PC-3 (cell line): ENCODE data around the gene TNS3. TPM values are rescaled to one million over a fixed set of nuclear protein-coding genes. Genes with fewer than 3 reads are reported as not detected.
"Not testable (repeated sequence)": the region's sequence is repeated elsewhere in the genome, so short reads cannot be mapped to it uniquely, and the experiment has no call there.

Experiments used
- ATAC-seq: fragments of 200-7000 bp; cut with Tn5 transposase; 2 replicates; pipeline ENCODE4 v1.9.1; 2020; ENCODE audit warnings: mild to moderate bottlenecking, moderate library complexity
- BruUV-seq: library from RNA; stranded (reverse); fragments of 400-500 nt; replicated peaks from 2 replicates; lab custom pipeline; 2021; lab: Mats Ljungman, UMichigan
- CTCF ChIA-PET: fragments of 300-600 bp; sonication (Branson Sonifier 250); formaldehyde crosslinking; loops from one replicate; lab custom pipeline; 2022; ENCODE audit warnings: antibody characterized with exemption; lab: Charles Lee
- POLR2A ChIA-PET: fragments of 300-600 bp; sonication (Branson Sonifier 250); formaldehyde crosslinking; loops from one replicate; lab custom pipeline; 2022; ENCODE audit warnings: antibody characterized with exemption; ENCODE audit not compliant: unreplicated experiment; lab: Charles Lee
- DNase-seq: peaks from one replicate; pipeline ENCODE4 v3.0.0-alpha.2; 2015
- H2AFZ ChIP-seq: fragments of 300-600 bp; sonication (generic); 2 replicates; pipeline ENCODE4 v1.6.0; 2016; ENCODE audit warnings: antibody characterized with exemption, low read length
- H3F3A ChIP-seq: fragments of 300-600 bp; sonication (generic); one replicate; pipeline ENCODE4 v1.6.0; 2017; ENCODE audit warnings: antibody characterized with exemption, low read length, control low read depth, mild to moderate bottlenecking; ENCODE audit not compliant: unreplicated experiment
- H3K27ac ChIP-seq: fragments of 300-600 bp; sonication (generic); 2 replicates; pipeline ENCODE4 v1.5.1; 2016; ENCODE audit warnings: mild to moderate bottlenecking, low read length
- H3K27me3 ChIP-seq: fragments of 300-600 bp; sonication (generic); 2 replicates; pipeline ENCODE4 v1.6.1; 2016; ENCODE audit warnings: low read length, mixed read lengths
- H3K36me3 ChIP-seq: fragments of 300-600 bp; sonication (generic); 2 replicates; pipeline ENCODE4 v1.6.1; 2016; ENCODE audit warnings: low read depth, mixed run types, low read length, mixed read lengths
- H3K4me1 ChIP-seq: fragments of 300-600 bp; sonication (generic); 2 replicates; pipeline ENCODE4 v1.5.1; 2016; ENCODE audit warnings: low read length; ENCODE audit not compliant: insufficient read depth
- H3K4me2 ChIP-seq: fragments of 300-600 bp; sonication (generic); 2 replicates; pipeline ENCODE4 v1.6.0; 2016; ENCODE audit warnings: low read length
- H3K4me3 ChIP-seq: fragments of 300-600 bp; sonication (generic); 2 replicates; pipeline ENCODE4 v1.5.1; 2016; ENCODE audit warnings: mild to moderate bottlenecking, low read length, mixed read lengths
- H3K79me2 ChIP-seq: fragments of 300-600 bp; sonication (generic); 2 replicates; pipeline ENCODE4 v1.6.1; 2017; ENCODE audit warnings: low read length, mixed read lengths
- H3K9ac ChIP-seq: fragments of 300-600 bp; sonication (generic); 2 replicates; pipeline ENCODE4 v1.6.0; 2016; ENCODE audit warnings: mild to moderate bottlenecking, low read length
- H3K9me2 ChIP-seq: fragments of 300-600 bp; sonication (generic); replicated peaks from 2 replicates; pipeline ENCODE4 v1.6.1; 2016; ENCODE audit warnings: mixed run types, low read length, mixed read lengths
- H3K9me3 ChIP-seq: fragments of 300-600 bp; sonication (generic); 2 replicates; pipeline ENCODE4 v1.6.1; 2016; ENCODE audit warnings: low read length, mixed read lengths
- H4K20me1 ChIP-seq: fragments of 300-600 bp; sonication (generic); 2 replicates; pipeline ENCODE4 v1.6.1; 2016; ENCODE audit warnings: low read length, mixed read lengths
- EZH2 ChIP-seq: fragments of 300-600 bp; sonication (generic); IDR thresholded peaks from one replicate; pipeline ENCODE4 v1.6.1; 2017; ENCODE audit warnings: antibody characterized with exemption, mild to moderate bottlenecking, low read length; ENCODE audit not compliant: unreplicated experiment
- EZH2phosphoT487 ChIP-seq: fragments of 300-600 bp; sonication (generic); IDR thresholded peaks from 2 replicates; pipeline ENCODE4 v1.6.1; 2018; ENCODE audit warnings: mild to moderate bottlenecking, antibody characterized with exemption, low read length, borderline replicate concordance
- intact Hi-C: fragments of 100-400 bp; cut with micrococcal nuclease; formaldehyde crosslinking; loops from 2 replicates; pipeline ENCODE4 v1.9.0; 2023
- total RNA-seq: library from RNA; depleted of rRNA; stranded (reverse); fragments of >200 nt; gene quantifications from 2 replicates; pipeline ENCODE4 v1.2.3, GENCODE V29; 2014
- TF ChIP-seq, protein P1 (sequence below): fragments of 300-600 bp; sonication (generic); conservative IDR thresholded peaks from 2 replicates; pipeline ENCODE4 v1.5.1; 2017; ENCODE audit warnings: antibody characterized with exemption, low read depth, mild to moderate bottlenecking, low read length

Gene TNS3
- total RNA-seq, 1 experiment from 2014 or later = 72.3 TPM

DNA sequence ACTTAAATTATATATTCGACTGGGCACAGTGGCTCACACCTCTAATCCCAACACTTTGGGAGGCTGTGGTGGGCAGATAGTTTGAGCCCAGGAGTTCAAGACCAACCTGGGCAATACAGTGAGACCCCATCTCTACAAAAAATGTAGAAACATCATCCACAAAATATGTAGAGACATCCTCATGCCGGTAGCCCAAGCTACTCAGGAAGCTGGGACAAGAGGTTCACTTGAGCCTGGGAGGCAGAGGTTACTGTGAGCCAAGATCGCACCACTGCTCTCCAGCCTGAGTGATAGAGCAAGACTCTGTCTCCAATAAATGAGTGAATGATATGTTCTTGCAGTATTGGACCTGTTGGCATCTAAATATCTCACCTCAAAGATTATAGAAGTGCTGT is 22.6 kb upstream of the TNS3 start:
- no peaks in the 10 kb centered on the region for H3K9me3 ChIP-seq

DNA sequence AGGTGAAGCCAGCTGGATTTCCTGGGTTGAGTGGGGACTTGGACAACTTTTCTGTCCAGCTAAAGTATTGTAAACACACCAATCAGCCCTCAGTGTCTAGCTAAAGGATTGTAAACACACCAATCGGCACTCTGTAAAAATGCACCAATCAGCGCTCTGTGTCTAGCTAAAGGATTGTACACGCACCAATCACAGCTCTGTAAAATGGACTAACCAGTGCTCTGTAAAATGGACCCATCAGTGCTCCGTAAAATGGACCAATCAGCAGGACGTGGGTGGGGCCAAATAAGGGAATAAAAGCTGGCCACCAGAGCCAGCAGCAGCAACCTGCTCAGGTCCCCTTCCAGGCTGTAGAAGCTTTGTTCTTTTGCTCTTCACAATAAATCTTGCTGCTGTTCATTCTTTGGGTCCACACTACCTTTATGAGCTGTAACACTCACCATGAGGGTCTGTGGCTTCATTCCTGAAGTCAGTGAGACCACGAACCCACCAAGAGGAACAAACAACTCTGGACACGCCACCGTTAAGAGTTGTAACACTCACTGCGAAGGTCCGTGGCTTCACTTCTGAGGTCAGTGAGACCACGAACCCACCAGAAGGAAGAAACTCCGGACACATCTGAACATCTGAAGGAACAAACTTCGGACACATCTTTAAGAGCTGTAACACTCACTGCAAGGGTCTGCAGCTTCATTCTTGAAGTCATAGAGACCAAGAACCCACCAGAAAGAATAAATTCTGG is 21.8 kb upstream of the TNS3 start:
- H3K9ac ChIP-seq = peak overlapping the region; percentile 28; the same call in 1 of the 2 replicates
- peaks cover 13% of the 10 kb centered on the region for H3F3A ChIP-seq
- CTCF ChIA-PET, H3K79me2 ChIP-seq, H4K20me1 ChIP-seq, ATAC-seq, DNase-seq, BruUV-seq, H3K36me3 ChIP-seq, H3K27me3 ChIP-seq, H3K4me3 ChIP-seq, H3K9me2 ChIP-seq, H3K9me3 ChIP-seq, POLR2A ChIA-PET, H2AFZ ChIP-seq: not testable (repeated sequence)
- peak overlapping the region; percentile 70; the same call in 1 of the 2 replicates for H3K4me2 ChIP-seq
- intact Hi-C loops = loop anchor here (2.0 kb wide), 2 partner anchors 31 to 65 kb away; no protein-coding TSS in a partner anchor
- peak overlapping the region; percentile 87 for H3K27ac ChIP-seq
- H3K4me1 ChIP-seq = peaks cover 55% of the 10 kb centered on the region

More for the DNA sequence above, 22.6 kb upstream of the TNS3 start:
- TSS peak; percentile 90 for BruUV-seq
- Histone ChIP-seq H3K4me1 (peaks cover 55% of the 10 kb centered on the region), H3F3A (peaks cover 13% of the 10 kb centered on the region), H3K79me2 (no peaks in the 10 kb centered on the region), H4K20me1 (no peaks in the 10 kb centered on the region), H2AFZ (0 out of 2 replicates have a peak overlapping the region, but pooled peaks have one; percentile 12), H3K4me2 (peak overlapping the region; percentile 70), H3K9me2 (no peaks in the 10 kb centered on the region), H3K27me3 (no peaks in the 10 kb centered on the region), H3K36me3 (no peaks in the 10 kb centered on the region), H3K4me3 (0 out of 2 replicates have a peak overlapping the region, but pooled peaks have one; percentile 9), H3K9ac (peak overlapping the region; percentile 28; the same call in 1 of the 2 replicates), H3K27ac (peak overlapping the region; percentile 87)
- POLR2A ChIA-PET = no interaction called here
- ATAC-seq = peak; percentile 7; the same call in 1 of the 2 replicates
- CTCF ChIA-PET = interaction anchor here (0.9 kb wide), 1 partner anchor 30 kb away, joined by 3 read pairs; no protein-coding TSS in a partner anchor
- no peak for TF ChIP-seq EZH2phosphoT487
- TF ChIP-seq EZH2 = no peak
- TF ChIP-seq, protein P1, sequence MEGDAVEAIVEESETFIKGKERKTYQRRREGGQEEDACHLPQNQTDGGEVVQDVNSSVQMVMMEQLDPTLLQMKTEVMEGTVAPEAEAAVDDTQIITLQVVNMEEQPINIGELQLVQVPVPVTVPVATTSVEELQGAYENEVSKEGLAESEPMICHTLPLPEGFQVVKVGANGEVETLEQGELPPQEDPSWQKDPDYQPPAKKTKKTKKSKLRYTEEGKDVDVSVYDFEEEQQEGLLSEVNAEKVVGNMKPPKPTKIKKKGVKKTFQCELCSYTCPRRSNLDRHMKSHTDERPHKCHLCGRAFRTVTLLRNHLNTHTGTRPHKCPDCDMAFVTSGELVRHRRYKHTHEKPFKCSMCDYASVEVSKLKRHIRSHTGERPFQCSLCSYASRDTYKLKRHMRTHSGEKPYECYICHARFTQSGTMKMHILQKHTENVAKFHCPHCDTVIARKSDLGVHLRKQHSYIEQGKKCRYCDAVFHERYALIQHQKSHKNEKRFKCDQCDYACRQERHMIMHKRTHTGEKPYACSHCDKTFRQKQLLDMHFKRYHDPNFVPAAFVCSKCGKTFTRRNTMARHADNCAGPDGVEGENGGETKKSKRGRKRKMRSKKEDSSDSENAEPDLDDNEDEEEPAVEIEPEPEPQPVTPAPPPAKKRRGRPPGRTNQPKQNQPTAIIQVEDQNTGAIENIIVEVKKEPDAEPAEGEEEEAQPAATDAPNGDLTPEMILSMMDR = no peak
- intact Hi-C loops = loop anchor here (2.0 kb wide), 2 partner anchors 30 to 64 kb away; no protein-coding TSS in a partner anchor
- DNase-seq = no peak

DNA sequence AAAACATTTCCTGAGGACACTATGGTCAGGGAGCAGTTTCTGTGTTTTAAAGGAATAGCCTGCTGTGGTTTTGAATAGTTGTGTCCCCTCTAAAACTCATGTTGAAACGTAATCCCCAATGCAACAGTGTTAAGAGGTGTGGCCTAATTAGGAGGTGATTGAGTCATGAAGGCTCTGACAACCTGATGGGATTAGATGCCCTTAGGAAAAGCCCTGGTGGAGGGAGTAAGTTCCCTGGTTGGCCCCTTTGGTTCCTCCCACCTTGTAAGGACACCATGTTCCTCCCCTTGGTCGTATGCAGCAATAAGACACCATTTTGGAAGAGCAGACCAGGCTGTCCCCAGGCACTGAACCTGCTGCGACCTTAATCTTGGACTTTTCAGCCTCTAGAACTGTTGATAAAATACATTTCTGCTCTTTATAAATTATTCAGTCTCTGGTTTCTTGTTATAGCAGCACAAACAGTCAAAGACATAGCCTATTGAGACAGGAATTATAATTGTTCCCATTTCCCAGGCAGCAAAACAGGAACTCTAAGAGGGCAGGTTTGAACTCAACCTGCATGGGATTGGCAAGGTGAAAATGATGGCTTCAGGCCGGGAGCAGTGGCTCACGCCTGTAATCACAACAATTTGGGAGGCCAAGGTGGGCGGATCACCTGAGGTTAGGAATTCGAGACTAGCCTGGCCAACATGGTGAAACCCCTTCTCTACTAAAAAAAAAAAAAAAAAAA is 20.5 kb upstream of the TNS3 start:
- POLR2A ChIA-PET = interaction anchor here (0.9 kb wide), 1 partner anchor 184 kb away, joined by 4 read pairs; no protein-coding TSS in a partner anchor
- H2AFZ ChIP-seq = no peak overlapping the region
- peak overlapping the region; percentile 71 for H3K4me2 ChIP-seq
- peak overlapping the region; percentile 58; the same call in 1 of the 2 replicates for H3K9ac ChIP-seq
- H3K27me3 ChIP-seq = no peaks in the 10 kb centered on the region
- no peaks in the 10 kb centered on the region for H3K36me3 ChIP-seq
- intact Hi-C loops = no loop called here
- peaks cover 13% of the 10 kb centered on the region for H3F3A ChIP-seq
- CTCF ChIA-PET = no interaction called here
- H4K20me1 ChIP-seq = no peaks in the 10 kb centered on the region
- peak overlapping the region; percentile 93 for H3K27ac ChIP-seq
- TF ChIP-seq, protein P1 = no peak
- TF ChIP-seq EZH2phosphoT487 (no peak), EZH2 (no peak)
- no peak for DNase-seq
- no peaks in the 10 kb centered on the region for H3K9me2 ChIP-seq
- peak overlapping the region; percentile 42; the same call in 1 of the 2 replicates for H3K4me3 ChIP-seq
- no peaks in the 10 kb centered on the region for H3K79me2 ChIP-seq
- H3K4me1 ChIP-seq = peaks cover 55% of the 10 kb centered on the region
- no peaks in the 10 kb centered on the region for H3K9me3 ChIP-seq
- no peak for ATAC-seq
- BruUV-seq = no TSS peak
